Erythroblast (primary cell): ENCODE data around the gene BST2.

Experiments
- GATA1 ChIP-seq: IDR thresholded peaks from 2 replicates; pipeline ENCODE4 v1.6.1; 2011; ENCODE audit warnings: low read depth, mild to moderate bottlenecking, control low read depth, low read length, moderate library complexity
- POLR2A ChIP-seq: IDR thresholded peaks from 2 replicates; pipeline ENCODE4 v1.6.1; 2011; ENCODE audit warnings: mild to moderate bottlenecking, low read length

DNA sequence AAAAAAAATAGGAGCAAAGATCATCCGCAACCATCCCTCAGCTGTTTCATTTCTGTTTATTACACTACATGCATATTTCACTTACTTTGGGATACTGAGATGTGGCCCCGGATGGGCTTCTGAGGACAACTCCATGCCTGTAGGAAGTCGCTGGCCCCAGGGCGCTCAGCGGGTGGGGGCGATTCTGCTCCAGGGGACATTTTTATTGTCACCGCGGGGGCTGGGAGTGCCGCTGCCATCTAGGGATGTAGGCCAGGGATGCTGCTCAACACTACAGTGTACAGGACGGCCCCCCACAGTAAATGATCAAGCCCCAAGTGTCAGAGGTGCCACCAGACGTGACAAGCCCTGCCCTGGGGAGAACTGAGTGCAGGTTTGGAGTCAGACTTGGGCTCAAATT is 6.4 kb upstream of the BST2 start:
- TF ChIP-seq POLR2A (no peak), GATA1 (no peak)
